Upper lobe of left lung (tissue), 4 donors: ENCODE measurements around the gene SAPCD1.

ENCODE experiments used
- POLR2A ChIP-seq, 4 donors: fragments of 450-650 bp; IDR thresholded peaks; one replicate each; pipeline ENCODE4 v1.5.1; 2016 to 2017; ENCODE audit warnings: antibody characterized with exemption in 4 of 4, mild to moderate bottlenecking in 2 of 4
- POLR2AphosphoS5 ChIP-seq, 2 donors: sonication (generic); formaldehyde crosslinking; IDR thresholded peaks; one replicate each; pipeline ENCODE4 v1.5.1; 2017; ENCODE audit warnings: antibody characterized with exemption in 2 of 2
- TF ChIP-seq, protein P1 (sequence below), 6 experiments: fragments of 450-650 bp in 4 of 6; fragments of 200-600 bp in 2 of 6; sonication (generic) in 2 of 6; IDR thresholded peaks; one replicate each; pipeline ENCODE4 v1.5.1; 2016 to 2019; ENCODE audit warnings: antibody characterized with exemption in 6 of 6

DNA sequence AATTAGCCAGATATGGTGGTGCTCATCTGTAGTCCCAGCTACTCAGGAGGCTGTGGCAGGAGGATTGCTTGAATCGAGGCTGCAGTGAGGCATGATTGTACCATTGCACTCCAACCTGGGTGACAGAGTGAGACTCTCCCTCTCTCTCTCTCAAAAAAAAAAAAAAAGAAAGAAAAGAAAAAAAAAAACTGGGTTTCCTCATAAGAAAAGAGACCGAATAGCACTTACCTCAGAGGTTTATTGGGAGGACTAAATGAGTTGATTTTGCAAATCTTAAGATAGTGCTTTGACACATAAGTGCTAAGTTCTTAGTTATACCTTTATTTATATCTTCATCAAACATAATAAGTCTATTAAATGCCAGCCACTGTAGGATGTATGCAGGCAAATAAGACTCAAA lies 8.4 kb downstream of the SAPCD1 start:
- TF ChIP-seq, protein P1, sequence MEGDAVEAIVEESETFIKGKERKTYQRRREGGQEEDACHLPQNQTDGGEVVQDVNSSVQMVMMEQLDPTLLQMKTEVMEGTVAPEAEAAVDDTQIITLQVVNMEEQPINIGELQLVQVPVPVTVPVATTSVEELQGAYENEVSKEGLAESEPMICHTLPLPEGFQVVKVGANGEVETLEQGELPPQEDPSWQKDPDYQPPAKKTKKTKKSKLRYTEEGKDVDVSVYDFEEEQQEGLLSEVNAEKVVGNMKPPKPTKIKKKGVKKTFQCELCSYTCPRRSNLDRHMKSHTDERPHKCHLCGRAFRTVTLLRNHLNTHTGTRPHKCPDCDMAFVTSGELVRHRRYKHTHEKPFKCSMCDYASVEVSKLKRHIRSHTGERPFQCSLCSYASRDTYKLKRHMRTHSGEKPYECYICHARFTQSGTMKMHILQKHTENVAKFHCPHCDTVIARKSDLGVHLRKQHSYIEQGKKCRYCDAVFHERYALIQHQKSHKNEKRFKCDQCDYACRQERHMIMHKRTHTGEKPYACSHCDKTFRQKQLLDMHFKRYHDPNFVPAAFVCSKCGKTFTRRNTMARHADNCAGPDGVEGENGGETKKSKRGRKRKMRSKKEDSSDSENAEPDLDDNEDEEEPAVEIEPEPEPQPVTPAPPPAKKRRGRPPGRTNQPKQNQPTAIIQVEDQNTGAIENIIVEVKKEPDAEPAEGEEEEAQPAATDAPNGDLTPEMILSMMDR (IDR thresholded peaks at IDR 0.05): no peak
- no peak for TF ChIP-seq POLR2AphosphoS5 (IDR thresholded peaks at IDR 0.05)
- no peak for TF ChIP-seq POLR2A (IDR thresholded peaks at IDR 0.05)
